ENCODE measurements around the gene PKNOX2.

DNA sequence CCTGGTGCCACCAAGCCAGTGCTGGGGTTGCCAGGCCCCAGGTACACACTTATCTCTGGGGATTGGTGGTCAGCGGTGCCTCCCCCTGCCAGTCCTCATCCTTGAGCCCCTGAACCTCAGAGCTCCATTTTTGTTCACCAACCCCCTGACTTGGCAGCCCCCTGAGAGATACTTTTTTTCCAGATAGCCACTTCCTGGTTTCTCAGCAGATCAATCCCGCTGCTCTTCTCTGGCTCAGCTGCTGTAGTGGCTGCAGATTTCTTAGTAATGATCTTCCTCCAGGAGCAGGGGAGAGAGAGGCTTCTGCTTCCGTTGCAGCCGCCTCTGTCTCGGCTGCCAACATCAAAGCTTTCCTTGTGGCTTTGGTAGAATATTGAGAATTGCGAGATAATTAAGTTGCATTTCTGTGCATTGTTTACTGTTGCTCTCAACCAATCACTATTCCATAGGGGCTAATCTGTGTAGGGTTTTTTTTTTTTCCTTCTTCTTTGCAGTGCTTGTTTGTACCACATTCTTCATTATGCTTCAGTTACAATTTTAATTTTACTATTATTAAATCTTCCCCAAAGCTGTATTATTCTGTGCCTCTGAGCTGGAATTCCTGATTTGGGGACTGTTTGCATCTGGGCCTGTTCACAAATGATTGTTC lies 92.1 kb downstream of the PKNOX2 start:
- TF ChIP-seq, protein P1, sequence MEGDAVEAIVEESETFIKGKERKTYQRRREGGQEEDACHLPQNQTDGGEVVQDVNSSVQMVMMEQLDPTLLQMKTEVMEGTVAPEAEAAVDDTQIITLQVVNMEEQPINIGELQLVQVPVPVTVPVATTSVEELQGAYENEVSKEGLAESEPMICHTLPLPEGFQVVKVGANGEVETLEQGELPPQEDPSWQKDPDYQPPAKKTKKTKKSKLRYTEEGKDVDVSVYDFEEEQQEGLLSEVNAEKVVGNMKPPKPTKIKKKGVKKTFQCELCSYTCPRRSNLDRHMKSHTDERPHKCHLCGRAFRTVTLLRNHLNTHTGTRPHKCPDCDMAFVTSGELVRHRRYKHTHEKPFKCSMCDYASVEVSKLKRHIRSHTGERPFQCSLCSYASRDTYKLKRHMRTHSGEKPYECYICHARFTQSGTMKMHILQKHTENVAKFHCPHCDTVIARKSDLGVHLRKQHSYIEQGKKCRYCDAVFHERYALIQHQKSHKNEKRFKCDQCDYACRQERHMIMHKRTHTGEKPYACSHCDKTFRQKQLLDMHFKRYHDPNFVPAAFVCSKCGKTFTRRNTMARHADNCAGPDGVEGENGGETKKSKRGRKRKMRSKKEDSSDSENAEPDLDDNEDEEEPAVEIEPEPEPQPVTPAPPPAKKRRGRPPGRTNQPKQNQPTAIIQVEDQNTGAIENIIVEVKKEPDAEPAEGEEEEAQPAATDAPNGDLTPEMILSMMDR (IDR thresholded peaks at IDR 0.05) = no peak
- TF ChIP-seq POLR2AphosphoS5 (IDR thresholded peaks at IDR 0.05) (no peak), POLR2A (IDR thresholded peaks at IDR 0.05) (no peak)

Data from suprapubic skin (tissue), 4 donors.